GM21576 (cell line): ENCODE results near the gene FAM193B.
"Not testable (repeated sequence)": the region's sequence is repeated elsewhere in the genome, so short reads cannot be mapped to it uniquely, and the experiment has no call there.

Experiments
- ATAC-seq: cut with Tn5 transposase; IDR thresholded peaks from one replicate; pipeline ENCODE4 v1.9.1; 2021; ENCODE audit warnings: mild to moderate bottlenecking, moderate library complexity; ENCODE audit not compliant: unreplicated experiment

The FAM193B gene

GRCh38 chr5:177578316-177578715 lies 24.0 kb upstream of the FAM193B start:
- no peak for ATAC-seq

- no peak for ATAC-seq
Measured at GRCh38 chr5:177576169-177576568, 21.8 kb upstream of the FAM193B start.

- no peak for ATAC-seq
Measured at GRCh38 chr5:177575488-177575887, 21.1 kb upstream of the FAM193B start.

GRCh38 chr5:177569894-177570293 lies 15.5 kb upstream of the FAM193B start:
- ATAC-seq, result no peak

GRCh38 chr5:177568326-177568725 lies 14.0 kb upstream of the FAM193B start:
- ATAC-seq, result no peak

- no peak for ATAC-seq
Measured at GRCh38 chr5:177565046-177565445, 10.7 kb upstream of the FAM193B start.

GRCh38 chr5:177559446-177559941 lies 5.1 kb upstream of the FAM193B start:
- not testable (repeated sequence) for ATAC-seq

GRCh38 chr5:177557796-177558195 lies 3.4 kb upstream of the FAM193B start:
- no peak for ATAC-seq

- no peak for ATAC-seq
Measured at GRCh38 chr5:177557041-177557647, 2.8 kb upstream of the FAM193B start.

- ATAC-seq, result no peak
Measured at GRCh38 chr5:177555665-177556064, 1.3 kb upstream of the FAM193B start.

- ATAC-seq, result no peak
Measured at GRCh38 chr5:177555228-177555627, 865 bp upstream of the FAM193B start.

GRCh38 chr5:177553671-177554429 lies 513 bp downstream of the FAM193B start:
- peak; percentile 41 for ATAC-seq

GRCh38 chr5:177552839-177553455 lies 1.4 kb downstream of the FAM193B start:
- no peak for ATAC-seq

GRCh38 chr5:177550122-177550521 lies 4.2 kb downstream of the FAM193B start:
- ATAC-seq, result no peak

- no peak for ATAC-seq
Measured at GRCh38 chr5:177548495-177548894, 5.9 kb downstream of the FAM193B start.

- ATAC-seq, result no peak
Measured at GRCh38 chr5:177547736-177548135, 6.6 kb downstream of the FAM193B start.

- ATAC-seq, result no peak
Measured at GRCh38 chr5:177546258-177546741, 8.1 kb downstream of the FAM193B start.

- no peak for ATAC-seq
Measured at GRCh38 chr5:177545487-177546257, 8.7 kb downstream of the FAM193B start.

- ATAC-seq, result no peak
Measured at GRCh38 chr5:177542816-177543465, 11.4 kb downstream of the FAM193B start.

- ATAC-seq, result no peak
Measured at GRCh38 chr5:177540438-177540837, 13.9 kb downstream of the FAM193B start.
